GM12874 (cell line): ENCODE measurements around the gene NEURL1B.

Experiments used
- CTCF ChIP-seq: IDR thresholded peaks from 2 replicates; pipeline ENCODE4 v1.5.1; 2011; ENCODE audit warnings: low read depth, mild to moderate bottlenecking, control low read depth, low read length, moderate library complexity; ENCODE audit not compliant: insufficient read depth

NEURL1B gene

GRCh38 chr5:172717481-172718195, 76.6 kb downstream of the NEURL1B start:
- TF ChIP-seq CTCF: no peak

- TF ChIP-seq CTCF: no peak
Measured at GRCh38 chr5:172718527-172719114, 77.6 kb downstream of the NEURL1B start.

- TF ChIP-seq CTCF: no peak
Measured at GRCh38 chr5:172719211-172719610, 78.1 kb downstream of the NEURL1B start.

GRCh38 chr5:172720655-172721054, 79.6 kb downstream of the NEURL1B start:
- no peak for TF ChIP-seq CTCF

- TF ChIP-seq CTCF: no peak
Measured at GRCh38 chr5:172721455-172722326, 80.6 kb downstream of the NEURL1B start.

- no peak for TF ChIP-seq CTCF
Measured at GRCh38 chr5:172722327-172722815, 81.3 kb downstream of the NEURL1B start.

GRCh38 chr5:172723508-172723907, 82.4 kb downstream of the NEURL1B start:
- TF ChIP-seq CTCF: no peak
